VCaP (cell line): ENCODE results near the gene FGFRL1.
A peak's percentile ranks its signal among the peaks of the same experiment; 100 is the strongest.

Source experiments
- H3K27ac ChIP-seq: fragments of 450-650 bp; 2 replicates; pipeline ENCODE4 v1.5.1; 2017
- TF ChIP-seq, protein P1 (sequence below): fragments of 450-650 bp; conservative IDR thresholded peaks from 2 replicates; pipeline ENCODE4 v1.5.1; 2017; ENCODE audit warnings: mild to moderate bottlenecking, moderate library complexity

The FGFRL1 gene, protein sequence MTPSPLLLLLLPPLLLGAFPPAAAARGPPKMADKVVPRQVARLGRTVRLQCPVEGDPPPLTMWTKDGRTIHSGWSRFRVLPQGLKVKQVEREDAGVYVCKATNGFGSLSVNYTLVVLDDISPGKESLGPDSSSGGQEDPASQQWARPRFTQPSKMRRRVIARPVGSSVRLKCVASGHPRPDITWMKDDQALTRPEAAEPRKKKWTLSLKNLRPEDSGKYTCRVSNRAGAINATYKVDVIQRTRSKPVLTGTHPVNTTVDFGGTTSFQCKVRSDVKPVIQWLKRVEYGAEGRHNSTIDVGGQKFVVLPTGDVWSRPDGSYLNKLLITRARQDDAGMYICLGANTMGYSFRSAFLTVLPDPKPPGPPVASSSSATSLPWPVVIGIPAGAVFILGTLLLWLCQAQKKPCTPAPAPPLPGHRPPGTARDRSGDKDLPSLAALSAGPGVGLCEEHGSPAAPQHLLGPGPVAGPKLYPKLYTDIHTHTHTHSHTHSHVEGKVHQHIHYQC

DNA sequence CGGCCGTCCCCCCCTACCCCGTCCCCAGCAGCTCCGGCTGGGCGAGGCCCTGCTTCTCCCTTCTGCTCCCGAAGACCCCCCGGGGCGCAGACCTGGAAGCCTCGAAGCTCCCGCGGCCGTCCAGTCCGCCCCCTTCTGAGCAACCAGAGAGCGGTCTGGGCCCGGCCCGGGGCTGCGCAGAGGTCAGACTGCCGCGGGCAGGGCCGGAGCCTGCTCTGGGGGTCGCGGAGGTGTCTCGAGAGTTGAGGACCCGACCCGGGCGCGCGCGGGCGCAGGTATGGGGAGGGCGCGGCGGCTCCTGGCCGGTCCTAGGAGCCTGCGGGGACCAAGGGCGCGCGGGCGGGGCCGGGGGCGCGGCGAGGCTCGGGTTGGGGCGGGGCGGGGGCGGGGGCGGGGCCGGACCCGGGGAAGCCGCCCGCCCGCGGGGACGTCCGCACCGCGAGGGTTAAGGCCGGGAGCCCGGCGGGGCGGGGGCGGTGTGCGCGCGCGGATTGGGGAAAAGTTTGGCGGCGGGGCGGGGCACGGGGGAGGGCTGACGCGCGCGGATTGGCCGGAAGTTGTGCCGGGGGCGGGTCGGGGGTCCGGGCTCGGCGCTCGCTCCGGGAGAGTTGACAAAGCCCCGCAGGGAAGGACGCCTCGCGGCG lies at the start of gene FGFRL1:
TSS of gene FGFRL1 (plus strand) at position 605 of the 644 bp plus-strand sequence. CDS start 860 bp downstream, outside the sequence.
- H3K27ac ChIP-seq = peak within 1 kb of the TSS; percentile 82
- TF ChIP-seq, protein P1, sequence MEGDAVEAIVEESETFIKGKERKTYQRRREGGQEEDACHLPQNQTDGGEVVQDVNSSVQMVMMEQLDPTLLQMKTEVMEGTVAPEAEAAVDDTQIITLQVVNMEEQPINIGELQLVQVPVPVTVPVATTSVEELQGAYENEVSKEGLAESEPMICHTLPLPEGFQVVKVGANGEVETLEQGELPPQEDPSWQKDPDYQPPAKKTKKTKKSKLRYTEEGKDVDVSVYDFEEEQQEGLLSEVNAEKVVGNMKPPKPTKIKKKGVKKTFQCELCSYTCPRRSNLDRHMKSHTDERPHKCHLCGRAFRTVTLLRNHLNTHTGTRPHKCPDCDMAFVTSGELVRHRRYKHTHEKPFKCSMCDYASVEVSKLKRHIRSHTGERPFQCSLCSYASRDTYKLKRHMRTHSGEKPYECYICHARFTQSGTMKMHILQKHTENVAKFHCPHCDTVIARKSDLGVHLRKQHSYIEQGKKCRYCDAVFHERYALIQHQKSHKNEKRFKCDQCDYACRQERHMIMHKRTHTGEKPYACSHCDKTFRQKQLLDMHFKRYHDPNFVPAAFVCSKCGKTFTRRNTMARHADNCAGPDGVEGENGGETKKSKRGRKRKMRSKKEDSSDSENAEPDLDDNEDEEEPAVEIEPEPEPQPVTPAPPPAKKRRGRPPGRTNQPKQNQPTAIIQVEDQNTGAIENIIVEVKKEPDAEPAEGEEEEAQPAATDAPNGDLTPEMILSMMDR = no peak

DNA sequence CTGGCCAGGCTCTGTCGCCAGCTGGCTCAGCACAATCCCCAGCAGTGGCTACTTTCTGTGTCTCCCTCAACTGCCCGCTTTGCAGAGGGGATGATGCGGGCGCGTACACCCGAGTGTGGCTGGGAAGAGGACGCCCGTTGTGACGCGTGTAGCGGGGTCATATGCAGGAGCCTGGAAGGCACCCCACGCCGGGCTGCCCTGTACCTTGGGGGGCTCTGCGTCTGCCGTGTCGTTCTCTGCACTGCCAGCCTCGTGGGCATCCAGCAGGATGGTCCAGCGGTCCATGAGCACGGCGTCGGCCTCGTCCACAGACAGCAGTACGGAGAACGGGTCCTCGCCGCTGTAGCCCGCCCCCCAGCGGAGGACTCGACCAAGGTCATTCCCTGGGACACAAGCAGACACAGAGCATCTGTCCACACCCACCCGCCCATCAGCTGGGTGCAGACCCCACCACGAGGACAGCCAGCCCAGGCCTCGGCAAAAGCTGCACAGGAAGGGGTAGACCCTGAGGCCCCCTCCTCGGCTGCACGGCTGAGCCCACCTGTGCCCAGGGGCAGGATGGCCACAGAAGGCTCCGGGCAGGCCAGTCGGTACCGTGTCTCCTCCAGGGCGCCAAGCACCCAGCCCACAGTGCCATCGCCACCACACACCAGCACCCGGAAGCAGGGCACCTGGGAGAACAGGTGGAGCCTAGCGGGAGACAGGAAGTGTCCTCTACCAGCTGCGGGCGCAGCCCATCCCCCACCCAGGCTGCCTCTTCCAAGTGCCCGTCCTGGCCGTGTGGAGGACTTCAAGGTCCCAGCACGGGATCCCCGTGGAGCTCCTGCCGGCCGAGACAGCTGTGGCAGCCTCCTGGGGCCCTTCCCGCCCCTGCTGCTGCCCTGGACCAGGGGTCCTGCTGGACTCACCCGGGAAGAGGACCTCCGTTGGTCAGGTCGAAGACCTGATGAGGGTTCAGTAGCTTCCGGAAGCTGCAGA lies 48.9 kb upstream of the FGFRL1 start:
- H3K27ac ChIP-seq = no peak overlapping the region
- TF ChIP-seq, protein P1 = no peak

GRCh38 chr4:963276-964225 lies 47.9 kb upstream of the FGFRL1 start:
- TF ChIP-seq, protein P1 = no peak
- H3K27ac ChIP-seq = no peak overlapping the region

- TF ChIP-seq, protein P1 = no peak
- H3K27ac ChIP-seq = no peak overlapping the region
Observed at GRCh38 chr4:964346-965025, 46.9 kb upstream of the FGFRL1 start.

DNA sequence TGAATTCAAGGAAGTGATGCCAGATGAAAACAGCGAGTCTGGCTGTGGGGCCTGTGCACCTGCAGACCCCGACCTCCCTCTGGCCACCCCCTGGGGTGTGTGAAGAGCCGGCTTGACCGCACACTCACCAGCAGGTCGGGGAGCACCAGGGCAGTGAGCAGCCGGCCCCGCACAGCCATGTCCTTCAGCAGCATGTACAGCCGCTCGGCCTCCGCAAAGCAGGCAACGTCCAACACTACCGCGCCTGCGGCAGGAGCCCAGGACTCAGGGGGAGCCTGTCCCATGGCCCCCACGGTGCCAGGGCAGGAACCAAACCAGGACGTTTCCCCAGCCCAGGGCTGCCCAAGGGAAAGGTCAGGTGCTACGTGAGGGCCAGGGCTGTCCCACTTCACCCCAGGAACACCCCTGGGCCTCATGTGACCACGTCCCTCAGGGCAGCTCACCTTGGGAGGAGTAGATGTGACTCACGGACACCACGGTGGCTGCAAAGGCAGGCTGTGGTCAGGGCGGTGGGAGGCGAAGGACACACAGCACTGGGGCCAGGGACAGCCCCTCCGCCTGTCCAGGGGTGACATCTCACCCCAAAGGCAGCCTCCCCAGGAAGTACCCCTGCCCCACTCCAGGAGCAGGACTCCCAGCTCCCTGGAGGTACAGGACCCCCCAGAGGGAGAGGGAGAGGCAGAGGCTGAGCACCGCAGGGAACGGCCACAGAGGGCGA lies 46.2 kb upstream of the FGFRL1 start:
- no peak overlapping the region for H3K27ac ChIP-seq

More for the DNA sequence above, 46.2 kb upstream of the FGFRL1 start:
- TF ChIP-seq, protein P1 = no peak
